ENCODE data around the gene RAB9B. TPM values are rescaled to one million over a fixed set of nuclear protein-coding genes. Genes with fewer than 3 reads are reported as not detected.
A peak's percentile ranks its signal among the peaks of the same experiment; 100 is the strongest.

The RAB9B gene
- 0.39 TPM for polyA plus RNA-seq

- H3K4me1 Mint-ChIP-seq: peaks cover 0 to 3% (median 2%) of the 10 kb centered on the region in 3 donors
- H3K4me3 Mint-ChIP-seq: peak within 1 kb of the TSS; percentile 81 to 95 (median 86)
- peaks cover 2% of the 10 kb centered on the region for H3K36me3 Mint-ChIP-seq
- peak within 1 kb of the TSS in 1 of 3 donors; percentile 54 for H3K27ac Mint-ChIP-seq
- peaks cover 8% of the 10 kb centered on the region for H3K27me3 Mint-ChIP-seq
- no peaks in the 10 kb centered on the region for H3K9me3 Mint-ChIP-seq
Measured at GRCh38 chrX:103831803-103832544, at the start of gene RAB9B. TSS of gene RAB9B (minus strand) at chrX:103832257. CDS start at chrX:103825784, 6,473 bp downstream.

- Mint-ChIP-seq H3K36me3 (no peaks in the 10 kb centered on the region), H3K9me3 (no peaks in the 10 kb centered on the region), H3K27me3 (peaks cover 1% of the 10 kb centered on the region), H3K4me1 (peaks cover 0 to 1% (median 0%) of the 10 kb centered on the region in 3 donors), H3K4me3 (no peak overlapping the region), H3K27ac (no peak overlapping the region)
Measured at GRCh38 chrX:103879339-103879738, 47.3 kb upstream of the RAB9B start.

- H3K4me1 Mint-ChIP-seq: peaks cover 0 to 1% (median 0%) of the 10 kb centered on the region in 3 donors
- H3K27me3 Mint-ChIP-seq: peaks cover 1% of the 10 kb centered on the region
- no peak overlapping the region for H3K4me3 Mint-ChIP-seq
- no peaks in the 10 kb centered on the region for H3K36me3 Mint-ChIP-seq
- H3K27ac Mint-ChIP-seq: no peak overlapping the region
- no peaks in the 10 kb centered on the region for H3K9me3 Mint-ChIP-seq
Measured at GRCh38 chrX:103878466-103879122, 46.5 kb upstream of the RAB9B start.

GRCh38 chrX:103877571-103877970, 45.5 kb upstream of the RAB9B start:
- H3K27ac Mint-ChIP-seq: no peak overlapping the region
- no peaks in the 10 kb centered on the region for H3K9me3 Mint-ChIP-seq
- no peaks in the 10 kb centered on the region for H3K36me3 Mint-ChIP-seq
- H3K27me3 Mint-ChIP-seq: peaks cover 1% of the 10 kb centered on the region
- no peak overlapping the region for H3K4me3 Mint-ChIP-seq
- H3K4me1 Mint-ChIP-seq: peaks cover 0 to 1% (median 0%) of the 10 kb centered on the region in 3 donors

- no peak overlapping the region for H3K4me3 Mint-ChIP-seq
- H3K36me3 Mint-ChIP-seq: no peaks in the 10 kb centered on the region
- H3K27ac Mint-ChIP-seq: no peak overlapping the region
- H3K9me3 Mint-ChIP-seq: peaks cover 0 to 2% (median 0%) of the 10 kb centered on the region in 3 donors
- no peaks in the 10 kb centered on the region for H3K4me1 Mint-ChIP-seq
- no peaks in the 10 kb centered on the region for H3K27me3 Mint-ChIP-seq
Measured at GRCh38 chrX:103864886-103865534, 33.0 kb upstream of the RAB9B start.

- H3K9me3 Mint-ChIP-seq: peaks cover 0 to 2% (median 0%) of the 10 kb centered on the region in 3 donors
- H3K36me3 Mint-ChIP-seq: no peaks in the 10 kb centered on the region
- no peaks in the 10 kb centered on the region for H3K27me3 Mint-ChIP-seq
- no peak overlapping the region for H3K4me3 Mint-ChIP-seq
- H3K27ac Mint-ChIP-seq: no peak overlapping the region
- no peaks in the 10 kb centered on the region for H3K4me1 Mint-ChIP-seq
Measured at GRCh38 chrX:103864149-103864548, 32.1 kb upstream of the RAB9B start.

GRCh38 chrX:103861200-103861599, 29.1 kb upstream of the RAB9B start:
- peaks cover 0 to 2% (median 0%) of the 10 kb centered on the region in 3 donors for H3K9me3 Mint-ChIP-seq
- H3K4me1 Mint-ChIP-seq: no peaks in the 10 kb centered on the region
- H3K36me3 Mint-ChIP-seq: no peaks in the 10 kb centered on the region
- no peak overlapping the region for H3K4me3 Mint-ChIP-seq
- no peak overlapping the region for H3K27ac Mint-ChIP-seq
- H3K27me3 Mint-ChIP-seq: no peaks in the 10 kb centered on the region

GRCh38 chrX:103849558-103849957, 17.5 kb upstream of the RAB9B start:
- Mint-ChIP-seq H3K9me3 (no peaks in the 10 kb centered on the region), H3K4me3 (no peak overlapping the region), H3K27me3 (peaks cover 4% of the 10 kb centered on the region), H3K4me1 (peaks cover 0 to 2% (median 0%) of the 10 kb centered on the region in 3 donors), H3K27ac (no peak overlapping the region), H3K36me3 (no peaks in the 10 kb centered on the region)

GRCh38 chrX:103847174-103847870, 15.3 kb upstream of the RAB9B start:
- peaks cover 0 to 2% (median 0%) of the 10 kb centered on the region in 3 donors for H3K4me1 Mint-ChIP-seq
- no peaks in the 10 kb centered on the region for H3K36me3 Mint-ChIP-seq
- H3K9me3 Mint-ChIP-seq: no peaks in the 10 kb centered on the region
- peak overlapping the region in 1 of 3 donors; percentile 40 for H3K27ac Mint-ChIP-seq
- no peak overlapping the region for H3K4me3 Mint-ChIP-seq
- H3K27me3 Mint-ChIP-seq: peaks cover 4% of the 10 kb centered on the region

GRCh38 chrX:103846386-103846785, 14.3 kb upstream of the RAB9B start:
- Mint-ChIP-seq H3K4me3 (no peak overlapping the region), H3K27me3 (peaks cover 1% of the 10 kb centered on the region), H3K9me3 (no peaks in the 10 kb centered on the region), H3K27ac (no peak overlapping the region), H3K36me3 (no peaks in the 10 kb centered on the region), H3K4me1 (peaks cover 0 to 2% (median 0%) of the 10 kb centered on the region in 3 donors)

- Mint-ChIP-seq H3K4me1 (peaks cover 0 to 2% (median 0%) of the 10 kb centered on the region in 3 donors), H3K36me3 (no peaks in the 10 kb centered on the region), H3K4me3 (no peak overlapping the region), H3K27me3 (no peaks in the 10 kb centered on the region), H3K27ac (no peak overlapping the region), H3K9me3 (no peaks in the 10 kb centered on the region)
Measured at GRCh38 chrX:103845165-103845653, 13.2 kb upstream of the RAB9B start.

GRCh38 chrX:103839404-103839803, 7.3 kb upstream of the RAB9B start:
- no peak overlapping the region for H3K27ac Mint-ChIP-seq

GRCh38 chrX:103831342-103831802, 685 bp downstream of the RAB9B start:
- Mint-ChIP-seq H3K27me3 (peaks cover 8% of the 10 kb centered on the region), H3K36me3 (peaks cover 2% of the 10 kb centered on the region), H3K27ac (no peak overlapping the region), H3K4me1 (peaks cover 0 to 3% (median 2%) of the 10 kb centered on the region in 3 donors), H3K9me3 (no peaks in the 10 kb centered on the region), H3K4me3 (peak overlapping the region; percentile 77 to 90 (median 80))

More at GRCh38 chrX:103839404-103839803, 7.3 kb upstream of the RAB9B start:
- H3K9me3 Mint-ChIP-seq: no peaks in the 10 kb centered on the region
- no peaks in the 10 kb centered on the region for H3K4me1 Mint-ChIP-seq
- no peaks in the 10 kb centered on the region for H3K27me3 Mint-ChIP-seq
- H3K36me3 Mint-ChIP-seq: no peaks in the 10 kb centered on the region
- H3K4me3 Mint-ChIP-seq: no peak overlapping the region

GRCh38 chrX:103830848-103831247, 1.2 kb downstream of the RAB9B start:
- no peak overlapping the region for H3K27ac Mint-ChIP-seq
- no peak overlapping the region for H3K4me3 Mint-ChIP-seq

More at GRCh38 chrX:103830848-103831247, 1.2 kb downstream of the RAB9B start:
- H3K36me3 Mint-ChIP-seq: peaks cover 2% of the 10 kb centered on the region
- H3K4me1 Mint-ChIP-seq: peaks cover 0 to 3% (median 2%) of the 10 kb centered on the region in 3 donors
- H3K27me3 Mint-ChIP-seq: peaks cover 8% of the 10 kb centered on the region
- no peaks in the 10 kb centered on the region for H3K9me3 Mint-ChIP-seq
